PC-9 (cell line): ENCODE data around the gene AADACL2. TPM values are rescaled to one million over a fixed set of nuclear protein-coding genes. Genes with fewer than 3 reads are reported as not detected.
A peak's percentile ranks its signal among the peaks of the same experiment; 100 is the strongest.
"Not testable (repeated sequence)": the region's sequence is repeated elsewhere in the genome, so short reads cannot be mapped to it uniquely, and the experiment has no call there.

Source experiments
- BruUV-seq: library from RNA; stranded (reverse); fragments of 400-500 nt; replicated peaks from 2 replicates; lab custom pipeline; 2021; lab: Mats Ljungman, UMichigan
- CTCF ChIA-PET: fragments of 300-600 bp; sonication (Branson Sonifier 250); formaldehyde crosslinking; loops from one replicate; lab custom pipeline; 2022; ENCODE audit warnings: antibody characterized with exemption; lab: Charles Lee
- POLR2A ChIA-PET: fragments of 300-600 bp; sonication (Branson Sonifier 250); formaldehyde crosslinking; loops from one replicate; lab custom pipeline; 2022; ENCODE audit warnings: antibody characterized with exemption; ENCODE audit not compliant: unreplicated experiment; lab: Charles Lee
- DNase-seq, 2 experiments: peaks; one replicate each; pipeline versions ENCODE4 v3.0.0 to v3.0.0-alpha.2; 2015 to 2022; ENCODE audit warnings: mixed read lengths in 1 of 2
- H2AFZ ChIP-seq: fragments of 200-600 bp; sonication (generic); 2 replicates; pipeline ENCODE4 v1.8.1; 2017; ENCODE audit warnings: antibody characterized with exemption
- H3F3A ChIP-seq: fragments of 200-600 bp; sonication (generic); 2 replicates; pipeline ENCODE4 v1.8.1; 2017; ENCODE audit warnings: antibody characterized with exemption, mild to moderate bottlenecking, low read depth; ENCODE audit not compliant: insufficient read depth
- H3K27ac ChIP-seq: fragments of 200-600 bp; sonication (generic); 2 replicates; pipeline ENCODE4 v1.6.1; 2016; ENCODE audit warnings: mixed run types
- H3K27me3 ChIP-seq: fragments of 200-600 bp; sonication (generic); 2 replicates; pipeline ENCODE4 v1.6.1; 2016; ENCODE audit warnings: low read depth, mixed run types; ENCODE audit not compliant: insufficient read depth
- H3K36me3 ChIP-seq: fragments of 200-600 bp; sonication (generic); 2 replicates; pipeline ENCODE4 v1.6.1; 2016; ENCODE audit warnings: low read depth, mixed run types
- H3K4me1 ChIP-seq: fragments of 200-600 bp; sonication (generic); replicated peaks from 2 replicates; pipeline ENCODE4 v1.6.1; 2016; ENCODE audit warnings: mixed run types; ENCODE audit not compliant: insufficient read depth
- H3K4me2 ChIP-seq: fragments of 200-600 bp; sonication (generic); 2 replicates; pipeline ENCODE4 v1.6.1; 2017; ENCODE audit warnings: mixed run types
- H3K4me3 ChIP-seq: fragments of 200-600 bp; sonication (generic); 2 replicates; pipeline ENCODE4 v1.6.1; 2016; ENCODE audit warnings: mixed run types
- H3K79me2 ChIP-seq: fragments of 200-600 bp; sonication (generic); 2 replicates; pipeline ENCODE4 v1.6.1; 2017; ENCODE audit warnings: low read depth, mixed run types
- H3K9me2 ChIP-seq: fragments of 200-600 bp; sonication (generic); 2 replicates; pipeline ENCODE4 v1.8.1; 2017; ENCODE audit warnings: mild to moderate bottlenecking; ENCODE audit not compliant: insufficient read depth
- H3K9me3 ChIP-seq: fragments of 200-600 bp; sonication (generic); 2 replicates; pipeline ENCODE4 v1.8.1; 2016; ENCODE audit warnings: low read depth; ENCODE audit not compliant: insufficient read depth
- H4K20me1 ChIP-seq: fragments of 200-600 bp; sonication (generic); 2 replicates; pipeline ENCODE4 v1.8.1; 2017; ENCODE audit not compliant: insufficient read depth
- CTCF ChIP-seq: fragments of 200-600 bp; sonication (generic); conservative IDR thresholded peaks from 2 replicates; pipeline ENCODE4 v1.6.1; 2017; ENCODE audit warnings: mixed run types, antibody characterized with exemption, mild to moderate bottlenecking, moderate library complexity
- EZH2 ChIP-seq: fragments of 200-600 bp; sonication (generic); IDR thresholded peaks from 2 replicates; pipeline ENCODE4 v1.8.0; 2017; ENCODE audit warnings: antibody characterized with exemption, low read depth
- intact Hi-C: fragments of 100-400 bp; cut with micrococcal nuclease; formaldehyde crosslinking; loops from one replicate; pipeline ENCODE4 v1.10.0; 2022; ENCODE audit not compliant: unreplicated experiment
- total RNA-seq: library from RNA; stranded (reverse); gene quantifications from 2 replicates; pipeline ENCODE4 v1.2.3, GENCODE V29; 2021

Gene AADACL2
- total RNA-seq, 1 experiment from 2014 or later = not detected

GRCh38 chr3:151761581-151761980, 27.9 kb downstream of the AADACL2 start:
- H3K4me2 ChIP-seq = no peak overlapping the region
- H3K27me3 ChIP-seq = no peaks in the 10 kb centered on the region
- H3K36me3 ChIP-seq = no peaks in the 10 kb centered on the region
- H2AFZ ChIP-seq = no peak overlapping the region
- intact Hi-C loops = loop anchor here (10.0 kb wide), 1 partner anchor 513 kb away; no protein-coding TSS in a partner anchor
- H3F3A ChIP-seq = 0 out of 2 replicates have a peak, but pooled peaks cover 8% of the 10 kb centered on the region
- ChIA-PET CTCF (interaction anchor here (0.7 kb wide), 1 partner anchor 15 kb away, joined by 7 read pairs; no protein-coding TSS in a partner anchor), POLR2A (no interaction called here)
- no peak overlapping the region for H3K4me3 ChIP-seq
- BruUV-seq = no TSS peak
- H3K79me2 ChIP-seq = no peaks in the 10 kb centered on the region
- no peaks in the 10 kb centered on the region for H3K9me2 ChIP-seq
- H3K9me3 ChIP-seq = peaks cover 4% of the 10 kb centered on the region
- no peak overlapping the region for H3K27ac ChIP-seq
- no peak for DNase-seq
- no peak for TF ChIP-seq CTCF
- H3K4me1 ChIP-seq = peaks cover 9% of the 10 kb centered on the region; the same call in 1 of the 2 replicates
- H4K20me1 ChIP-seq = no peaks in the 10 kb centered on the region

GRCh38 chr3:151764699-151765098, 31.0 kb downstream of the AADACL2 start:
- H3K79me2 ChIP-seq, H3K27me3 ChIP-seq, H3K36me3 ChIP-seq, H3K9me3 ChIP-seq, H3K4me2 ChIP-seq, DNase-seq, H3K4me3 ChIP-seq, H3F3A ChIP-seq, H4K20me1 ChIP-seq, POLR2A ChIA-PET, H2AFZ ChIP-seq, BruUV-seq, H3K9me2 ChIP-seq, H3K27ac ChIP-seq, CTCF ChIA-PET: not testable (repeated sequence)
- H3K4me1 ChIP-seq = peaks cover 10% of the 10 kb centered on the region; the same call in 1 of the 2 replicates
- intact Hi-C loops = loop anchor here (10.0 kb wide), 1 partner anchor 510 kb away; no protein-coding TSS in a partner anchor

GRCh38 chr3:151765685-151766084, 32.0 kb downstream of the AADACL2 start:
- H3K9me3 ChIP-seq = peaks cover 4% of the 10 kb centered on the region
- H3K27me3 ChIP-seq = no peaks in the 10 kb centered on the region
- H3F3A ChIP-seq = 0 out of 2 replicates have a peak, but pooled peaks cover 8% of the 10 kb centered on the region
- H3K4me1 ChIP-seq = peaks cover 15% of the 10 kb centered on the region
- no peaks in the 10 kb centered on the region for H3K36me3 ChIP-seq
- no peaks in the 10 kb centered on the region for H4K20me1 ChIP-seq
- H3K27ac ChIP-seq = no peak overlapping the region
- BruUV-seq = no TSS peak
- H3K4me2 ChIP-seq = no peak overlapping the region
- ChIA-PET POLR2A (no interaction called here), CTCF (no interaction called here)
- no peak for DNase-seq
- TF ChIP-seq EZH2 = no peak
- no peak overlapping the region for H3K4me3 ChIP-seq
- intact Hi-C loops = loop anchor here (10.0 kb wide), 1 partner anchor 509 kb away; no protein-coding TSS in a partner anchor
- no peaks in the 10 kb centered on the region for H3K9me2 ChIP-seq
- H3K79me2 ChIP-seq = no peaks in the 10 kb centered on the region
- no peak overlapping the region for H2AFZ ChIP-seq

- BruUV-seq = no TSS peak
- peak in 1 of 2 experiments; percentile 42 for DNase-seq
- H3K4me1 ChIP-seq = peaks cover 16% of the 10 kb centered on the region
Measured at GRCh38 chr3:151766454-151766853, 32.7 kb downstream of the AADACL2 start.

More at GRCh38 chr3:151766454-151766853, 32.7 kb downstream of the AADACL2 start:
- intact Hi-C loops = loop anchor here (10.0 kb wide), 1 partner anchor 508 kb away; no protein-coding TSS in a partner anchor
- Histone ChIP-seq H4K20me1 (no peaks in the 10 kb centered on the region), H3K27ac (no peak overlapping the region), H3K36me3 (no peaks in the 10 kb centered on the region), H3K9me3 (peaks cover 4% of the 10 kb centered on the region), H3F3A (0 out of 2 replicates have a peak, but pooled peaks cover 8% of the 10 kb centered on the region), H3K4me2 (no peak overlapping the region), H3K79me2 (no peaks in the 10 kb centered on the region), H3K4me3 (no peak overlapping the region), H3K27me3 (no peaks in the 10 kb centered on the region), H3K9me2 (no peaks in the 10 kb centered on the region), H2AFZ (no peak overlapping the region)
- TF ChIP-seq EZH2 = no peak
- no peak for TF ChIP-seq CTCF
- ChIA-PET CTCF (no interaction called here), POLR2A (interaction anchor here (0.9 kb wide), 1 partner anchor 16 kb away, joined by 3 read pairs; no protein-coding TSS in a partner anchor)
